Measurements from ENCODE around the gene MIA2. TPM values are rescaled to one million over a fixed set of nuclear protein-coding genes. Genes with fewer than 3 reads are reported as not detected.

Gene MIA2
- total RNA-seq, 1 donor from 2014 or later = 34.7 TPM

DNA sequence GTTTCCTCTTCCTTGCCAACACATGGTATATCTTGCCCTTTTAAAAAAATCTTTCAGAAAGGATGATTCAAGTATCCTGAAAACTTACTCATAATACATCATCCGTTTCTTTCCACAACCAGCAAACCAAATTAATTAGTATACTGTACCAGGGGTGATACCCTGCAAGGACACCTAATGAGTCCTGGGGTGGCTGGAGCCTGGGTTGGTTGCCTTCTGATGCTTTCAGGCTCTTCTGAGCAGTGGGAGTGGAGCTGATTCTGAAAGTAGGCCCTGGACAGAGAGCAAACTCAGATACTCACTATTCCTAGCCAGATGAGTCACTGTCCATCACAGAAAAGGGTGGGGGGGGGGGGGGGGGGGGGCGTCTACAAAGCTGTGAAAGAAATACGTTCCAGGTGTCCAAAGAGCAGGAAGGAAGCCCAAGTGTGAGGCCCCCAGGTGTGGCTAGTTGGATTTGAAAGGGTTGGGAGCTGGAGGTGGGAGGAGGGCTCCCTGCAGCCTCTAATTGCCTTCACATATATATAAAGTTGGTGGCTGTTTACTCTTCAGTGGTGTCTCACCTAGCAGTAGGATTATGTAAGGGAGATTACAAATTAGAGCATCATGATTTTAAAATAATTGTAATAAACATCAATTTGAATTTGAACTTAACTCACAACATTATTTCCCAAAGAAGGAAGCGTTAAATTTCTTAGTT lies 162.0 kb downstream of the MIA2 start:
- H3K27me3 Mint-ChIP-seq = no peaks in the 10 kb centered on the region
- H3K4me1 Mint-ChIP-seq (ENCODE audit: low read depth) = peaks cover under 1% of the 10 kb centered on the region
- no peak overlapping the region for H3K27ac Mint-ChIP-seq
- peaks cover 3% of the 10 kb centered on the region for H3K36me3 Mint-ChIP-seq (ENCODE audit: insufficient read depth)
- TF ChIP-seq, protein P1, sequence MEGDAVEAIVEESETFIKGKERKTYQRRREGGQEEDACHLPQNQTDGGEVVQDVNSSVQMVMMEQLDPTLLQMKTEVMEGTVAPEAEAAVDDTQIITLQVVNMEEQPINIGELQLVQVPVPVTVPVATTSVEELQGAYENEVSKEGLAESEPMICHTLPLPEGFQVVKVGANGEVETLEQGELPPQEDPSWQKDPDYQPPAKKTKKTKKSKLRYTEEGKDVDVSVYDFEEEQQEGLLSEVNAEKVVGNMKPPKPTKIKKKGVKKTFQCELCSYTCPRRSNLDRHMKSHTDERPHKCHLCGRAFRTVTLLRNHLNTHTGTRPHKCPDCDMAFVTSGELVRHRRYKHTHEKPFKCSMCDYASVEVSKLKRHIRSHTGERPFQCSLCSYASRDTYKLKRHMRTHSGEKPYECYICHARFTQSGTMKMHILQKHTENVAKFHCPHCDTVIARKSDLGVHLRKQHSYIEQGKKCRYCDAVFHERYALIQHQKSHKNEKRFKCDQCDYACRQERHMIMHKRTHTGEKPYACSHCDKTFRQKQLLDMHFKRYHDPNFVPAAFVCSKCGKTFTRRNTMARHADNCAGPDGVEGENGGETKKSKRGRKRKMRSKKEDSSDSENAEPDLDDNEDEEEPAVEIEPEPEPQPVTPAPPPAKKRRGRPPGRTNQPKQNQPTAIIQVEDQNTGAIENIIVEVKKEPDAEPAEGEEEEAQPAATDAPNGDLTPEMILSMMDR (IDR thresholded peaks at IDR 0.05; ENCODE audit: unreplicated experiment) = no peak
- no peaks in the 10 kb centered on the region for H3K9me3 Mint-ChIP-seq (ENCODE audit: low read depth)
- no peak for DNase-seq (ENCODE audit: low spot score, unreplicated experiment)
- H3K4me3 Mint-ChIP-seq (ENCODE audit: low read depth) = no peak overlapping the region

DNA sequence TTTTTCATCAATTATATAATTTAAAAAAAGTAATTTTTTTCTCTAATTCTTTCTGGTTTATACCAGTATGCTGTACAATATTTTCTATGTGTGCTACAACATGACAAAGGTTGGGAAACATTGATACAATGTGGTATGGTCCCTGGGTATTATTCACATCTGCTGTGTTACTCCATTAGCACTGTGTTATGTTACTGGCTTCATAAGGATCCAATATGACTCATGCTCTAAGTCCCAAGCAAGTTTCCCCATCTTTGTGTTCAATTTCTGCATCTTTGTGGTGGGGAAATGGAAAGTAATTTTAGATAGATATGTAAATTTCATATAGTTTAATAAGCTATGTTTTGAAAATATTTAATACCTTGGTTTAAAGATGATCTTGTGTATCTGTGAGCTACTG lies 162.7 kb downstream of the MIA2 start:
- H3K4me3 Mint-ChIP-seq (ENCODE audit: low read depth) = no peak overlapping the region
- TF ChIP-seq, protein P1 (IDR thresholded peaks at IDR 0.05; ENCODE audit: unreplicated experiment) = no peak
- no peak for DNase-seq (ENCODE audit: low spot score, unreplicated experiment)
- H3K4me1 Mint-ChIP-seq (ENCODE audit: low read depth) = no peaks in the 10 kb centered on the region
- peaks cover 4% of the 10 kb centered on the region for H3K36me3 Mint-ChIP-seq (ENCODE audit: insufficient read depth)
- H3K9me3 Mint-ChIP-seq (ENCODE audit: low read depth) = no peaks in the 10 kb centered on the region
- no peaks in the 10 kb centered on the region for H3K27me3 Mint-ChIP-seq
- no peak overlapping the region for H3K27ac Mint-ChIP-seq

DNA sequence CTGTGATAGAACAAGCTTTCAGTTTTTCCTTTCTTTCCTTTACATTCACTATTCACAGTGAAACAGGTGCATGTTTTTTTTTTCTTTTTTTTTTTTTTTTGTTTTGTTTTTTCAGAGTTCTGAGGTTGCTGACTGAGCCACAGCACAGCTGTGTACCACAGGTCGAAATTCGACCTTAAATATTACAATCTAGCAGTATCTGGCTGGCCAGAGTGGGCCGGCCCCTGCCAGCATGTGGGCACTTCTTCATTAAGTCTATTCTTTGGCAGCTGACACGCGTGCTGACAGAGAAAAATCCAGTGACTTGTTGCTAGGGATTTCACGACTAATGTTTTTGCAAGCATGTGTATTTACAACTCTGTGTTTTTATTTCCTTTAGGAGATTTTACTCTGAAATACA lies 164.7 kb downstream of the MIA2 start:
- TF ChIP-seq, protein P1 (IDR thresholded peaks at IDR 0.05; ENCODE audit: unreplicated experiment) = no peak
- H3K27ac Mint-ChIP-seq = no peak overlapping the region
- DNase-seq (ENCODE audit: low spot score, unreplicated experiment) = no peak

DNA sequence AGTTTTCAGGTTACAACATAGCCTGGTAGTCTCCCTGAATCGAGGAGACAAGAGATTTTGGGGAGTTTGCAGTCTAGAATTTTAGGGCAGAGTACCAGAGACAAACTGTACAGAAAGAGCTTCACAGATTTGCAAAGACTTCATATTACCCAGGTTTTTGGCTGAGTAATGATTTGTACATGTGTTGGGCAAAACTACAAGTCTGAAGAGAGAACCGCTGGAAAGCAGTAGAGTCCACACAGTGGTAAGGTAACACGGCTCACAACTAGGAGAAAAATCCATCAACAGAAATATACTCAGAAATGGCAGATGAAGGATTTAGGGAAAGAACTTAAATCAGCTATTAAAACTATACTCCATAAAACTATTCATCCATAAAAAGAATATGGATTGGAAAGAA lies 172.8 kb downstream of the MIA2 start:
- Mint-ChIP-seq H3K27me3 (no peaks in the 10 kb centered on the region), H3K4me3 (ENCODE audit: low read depth) (no peak overlapping the region), H3K36me3 (ENCODE audit: insufficient read depth) (peaks cover 14% of the 10 kb centered on the region), H3K27ac (no peak overlapping the region), H3K4me1 (ENCODE audit: low read depth) (no peaks in the 10 kb centered on the region), H3K9me3 (ENCODE audit: low read depth) (peaks cover 20% of the 10 kb centered on the region)
- TF ChIP-seq, protein P1 (IDR thresholded peaks at IDR 0.05; ENCODE audit: unreplicated experiment) = no peak
- no peak for DNase-seq (ENCODE audit: low spot score, unreplicated experiment)

More for the DNA sequence above, 164.7 kb downstream of the MIA2 start:
- H3K9me3 Mint-ChIP-seq (ENCODE audit: low read depth) = no peaks in the 10 kb centered on the region
- H3K4me1 Mint-ChIP-seq (ENCODE audit: low read depth) = no peaks in the 10 kb centered on the region
- H3K36me3 Mint-ChIP-seq (ENCODE audit: insufficient read depth) = peaks cover 4% of the 10 kb centered on the region
- H3K4me3 Mint-ChIP-seq (ENCODE audit: low read depth) = no peak overlapping the region
- H3K27me3 Mint-ChIP-seq = no peaks in the 10 kb centered on the region

DNA sequence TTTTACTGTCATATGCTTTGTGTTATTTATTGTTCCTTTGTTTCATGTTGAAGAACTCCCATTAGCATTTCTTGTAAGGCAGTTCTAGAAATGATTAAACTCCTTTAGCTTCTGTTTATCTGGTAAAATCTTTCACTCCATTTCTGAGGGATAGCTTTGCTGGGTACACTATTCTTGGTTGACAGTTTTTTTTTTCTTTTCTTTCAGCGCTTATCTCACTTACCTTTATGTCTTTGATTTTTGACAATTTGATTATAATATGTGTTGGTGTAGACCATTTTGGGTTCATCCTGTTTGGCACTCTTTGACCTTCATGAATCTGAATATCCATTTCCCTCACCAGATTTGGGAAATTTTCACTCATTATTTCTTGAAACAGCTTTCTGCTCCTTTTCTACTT lies 182.4 kb downstream of the MIA2 start:
- TF ChIP-seq, protein P1 (IDR thresholded peaks at IDR 0.05; ENCODE audit: unreplicated experiment) = no peak
- no peaks in the 10 kb centered on the region for H3K4me1 Mint-ChIP-seq (ENCODE audit: low read depth)
- peaks cover 45% of the 10 kb centered on the region for H3K9me3 Mint-ChIP-seq (ENCODE audit: low read depth)
- peaks cover 47% of the 10 kb centered on the region for H3K36me3 Mint-ChIP-seq (ENCODE audit: insufficient read depth)
- DNase-seq (ENCODE audit: low spot score, unreplicated experiment) = no peak
- H3K27ac Mint-ChIP-seq = no peak overlapping the region
- no peaks in the 10 kb centered on the region for H3K27me3 Mint-ChIP-seq
- H3K4me3 Mint-ChIP-seq (ENCODE audit: low read depth) = no peak overlapping the region
